ENCODE measurements around the gene IYD.

IYD gene

GRCh38 chr6:150332939-150333584 lies 35.8 kb upstream of the IYD start:
- Histone ChIP-seq H3K9me3 (ENCODE audit: control insufficient read depth in 1 of 2, low read length in 2 of 2) (no peaks in the 10 kb centered on the region), H3K36me3 (ENCODE audit: control insufficient read depth in 1 of 2, insufficient read depth in 2 of 2, low read length in 2 of 2) (no peaks in the 10 kb centered on the region), H3K27me3 (ENCODE audit: control insufficient read depth in 1 of 2, insufficient read depth in 2 of 2, low read length in 2 of 2) (no peaks in the 10 kb centered on the region), H3K27ac (ENCODE audit: low read depth, low read length) (no peak overlapping the region), H3K9ac (ENCODE audit: low read depth in 1 of 2, low read length in 2 of 2) (no peak overlapping the region), H3K4me3 (ENCODE audit: low read depth in 1 of 2, low read length in 2 of 2) (no peak overlapping the region), H3K4me1 (ENCODE audit: control insufficient read depth in 1 of 2, insufficient read depth in 2 of 2, low read length in 2 of 2) (no peaks in the 10 kb centered on the region)

DNA sequence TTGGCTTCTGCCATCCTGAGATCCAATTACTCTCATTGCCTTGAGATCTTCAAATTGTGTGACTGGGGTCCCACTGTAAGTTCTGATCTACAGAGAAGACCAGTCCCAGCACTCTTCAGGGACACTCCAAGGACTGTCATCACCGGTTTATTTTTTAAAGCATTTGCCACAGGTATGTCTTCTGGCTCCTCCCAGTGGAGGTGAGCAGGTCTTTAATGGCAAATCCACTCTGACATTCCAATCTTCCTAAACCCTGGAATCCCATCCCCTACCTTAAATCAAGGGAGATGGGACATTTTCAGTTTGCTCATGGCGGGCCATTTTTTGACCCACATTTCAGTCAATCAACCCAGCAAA lies 35.2 kb upstream of the IYD start:
- no peak overlapping the region for H3K4me3 ChIP-seq (ENCODE audit: low read depth in 1 of 2, low read length in 2 of 2)
- no peak overlapping the region for H3K9ac ChIP-seq (ENCODE audit: low read depth in 1 of 2, low read length in 2 of 2)
- H3K9me3 ChIP-seq (ENCODE audit: control insufficient read depth in 1 of 2, low read length in 2 of 2), result no peaks in the 10 kb centered on the region
- no peaks in the 10 kb centered on the region for H3K4me1 ChIP-seq (ENCODE audit: control insufficient read depth in 1 of 2, insufficient read depth in 2 of 2, low read length in 2 of 2)
- no peak overlapping the region for H3K27ac ChIP-seq (ENCODE audit: low read depth, low read length)
- no peaks in the 10 kb centered on the region for H3K36me3 ChIP-seq (ENCODE audit: control insufficient read depth in 1 of 2, insufficient read depth in 2 of 2, low read length in 2 of 2)
- no peaks in the 10 kb centered on the region for H3K27me3 ChIP-seq (ENCODE audit: control insufficient read depth in 1 of 2, insufficient read depth in 2 of 2, low read length in 2 of 2)

GRCh38 chr6:150334790-150335783 lies 33.7 kb upstream of the IYD start:
- Histone ChIP-seq H3K27me3 (ENCODE audit: control insufficient read depth in 1 of 2, insufficient read depth in 2 of 2, low read length in 2 of 2) (no peaks in the 10 kb centered on the region), H3K9ac (ENCODE audit: low read depth in 1 of 2, low read length in 2 of 2) (no peak overlapping the region), H3K36me3 (ENCODE audit: control insufficient read depth in 1 of 2, insufficient read depth in 2 of 2, low read length in 2 of 2) (no peaks in the 10 kb centered on the region), H3K4me3 (ENCODE audit: low read depth in 1 of 2, low read length in 2 of 2) (no peak overlapping the region), H3K9me3 (ENCODE audit: control insufficient read depth in 1 of 2, low read length in 2 of 2) (no peaks in the 10 kb centered on the region), H3K27ac (ENCODE audit: low read depth, low read length) (no peak overlapping the region), H3K4me1 (ENCODE audit: control insufficient read depth in 1 of 2, insufficient read depth in 2 of 2, low read length in 2 of 2) (no peaks in the 10 kb centered on the region)

- Histone ChIP-seq H3K4me3 (ENCODE audit: low read depth in 1 of 2, low read length in 2 of 2) (no peak overlapping the region), H3K9ac (ENCODE audit: low read depth in 1 of 2, low read length in 2 of 2) (no peak overlapping the region), H3K4me1 (ENCODE audit: control insufficient read depth in 1 of 2, insufficient read depth in 2 of 2, low read length in 2 of 2) (no peaks in the 10 kb centered on the region), H3K27ac (ENCODE audit: low read depth, low read length) (no peak overlapping the region), H3K27me3 (ENCODE audit: control insufficient read depth in 1 of 2, insufficient read depth in 2 of 2, low read length in 2 of 2) (no peaks in the 10 kb centered on the region), H3K9me3 (ENCODE audit: control insufficient read depth in 1 of 2, low read length in 2 of 2) (no peaks in the 10 kb centered on the region), H3K36me3 (ENCODE audit: control insufficient read depth in 1 of 2, insufficient read depth in 2 of 2, low read length in 2 of 2) (no peaks in the 10 kb centered on the region)
Observed at GRCh38 chr6:150336299-150336698, 32.5 kb upstream of the IYD start.

- Histone ChIP-seq H3K4me1 (ENCODE audit: control insufficient read depth in 1 of 2, insufficient read depth in 2 of 2, low read length in 2 of 2) (no peaks in the 10 kb centered on the region), H3K27me3 (ENCODE audit: control insufficient read depth in 1 of 2, insufficient read depth in 2 of 2, low read length in 2 of 2) (no peaks in the 10 kb centered on the region), H3K9ac (ENCODE audit: low read depth in 1 of 2, low read length in 2 of 2) (no peak overlapping the region), H3K27ac (ENCODE audit: low read depth, low read length) (no peak overlapping the region), H3K36me3 (ENCODE audit: control insufficient read depth in 1 of 2, insufficient read depth in 2 of 2, low read length in 2 of 2) (no peaks in the 10 kb centered on the region), H3K9me3 (ENCODE audit: control insufficient read depth in 1 of 2, low read length in 2 of 2) (no peaks in the 10 kb centered on the region), H3K4me3 (ENCODE audit: low read depth in 1 of 2, low read length in 2 of 2) (no peak overlapping the region)
Observed at GRCh38 chr6:150336708-150337107, 32.1 kb upstream of the IYD start.

DNA sequence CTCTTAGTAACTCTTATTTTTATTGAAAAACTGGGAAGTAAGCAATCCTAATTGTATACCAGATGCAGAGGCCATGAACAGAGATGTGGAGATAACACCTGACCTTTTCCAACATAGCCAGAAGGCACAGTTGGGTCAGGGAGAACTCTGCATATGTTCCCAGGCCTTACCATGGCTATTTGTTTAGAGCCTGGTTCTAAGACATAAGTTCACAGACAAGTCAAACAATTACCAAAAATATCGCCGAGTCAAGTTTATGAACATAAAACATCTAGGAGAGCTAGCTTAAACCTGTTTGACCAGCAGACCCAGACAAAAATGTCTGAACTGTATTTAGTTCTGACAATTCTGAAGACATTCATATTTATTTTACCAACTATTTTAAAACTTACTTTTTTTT lies 26.7 kb upstream of the IYD start:
- H3K36me3 ChIP-seq (ENCODE audit: control insufficient read depth in 1 of 2, insufficient read depth in 2 of 2, low read length in 2 of 2), result no peaks in the 10 kb centered on the region
- no peaks in the 10 kb centered on the region for H3K27me3 ChIP-seq (ENCODE audit: control insufficient read depth in 1 of 2, insufficient read depth in 2 of 2, low read length in 2 of 2)
- H3K4me1 ChIP-seq (ENCODE audit: control insufficient read depth in 1 of 2, insufficient read depth in 2 of 2, low read length in 2 of 2), result no peaks in the 10 kb centered on the region
- H3K9ac ChIP-seq (ENCODE audit: low read depth in 1 of 2, low read length in 2 of 2), result no peak overlapping the region
- no peak overlapping the region for H3K4me3 ChIP-seq (ENCODE audit: low read depth in 1 of 2, low read length in 2 of 2)
- no peak overlapping the region for H3K27ac ChIP-seq (ENCODE audit: low read depth, low read length)
- H3K9me3 ChIP-seq (ENCODE audit: control insufficient read depth in 1 of 2, low read length in 2 of 2), result no peaks in the 10 kb centered on the region

DNA sequence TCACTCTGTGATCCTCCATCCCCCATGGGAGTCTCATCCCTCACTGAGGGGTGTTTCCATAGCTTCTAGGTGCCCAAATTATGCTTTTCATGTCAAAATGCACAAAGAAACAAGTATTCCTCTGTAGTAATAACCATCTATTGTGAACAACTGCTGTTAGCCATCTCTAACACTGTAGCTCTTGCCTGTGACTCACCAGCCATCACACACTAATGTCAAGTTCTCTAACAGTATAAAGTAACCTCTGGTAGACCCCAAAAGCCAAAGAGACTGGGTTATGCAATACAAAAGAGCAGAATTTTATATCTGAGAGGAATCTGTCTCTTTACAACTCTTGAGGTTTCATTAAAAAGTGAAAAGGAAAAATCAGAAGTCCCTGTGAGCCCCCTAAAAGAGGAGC lies 25.4 kb upstream of the IYD start:
- H3K4me1 ChIP-seq (ENCODE audit: control insufficient read depth in 1 of 2, insufficient read depth in 2 of 2, low read length in 2 of 2), result no peaks in the 10 kb centered on the region
- H3K9ac ChIP-seq (ENCODE audit: low read depth in 1 of 2, low read length in 2 of 2), result no peak overlapping the region
- no peaks in the 10 kb centered on the region for H3K36me3 ChIP-seq (ENCODE audit: control insufficient read depth in 1 of 2, insufficient read depth in 2 of 2, low read length in 2 of 2)
- no peak overlapping the region for H3K27ac ChIP-seq (ENCODE audit: low read depth, low read length)
- H3K9me3 ChIP-seq (ENCODE audit: control insufficient read depth in 1 of 2, low read length in 2 of 2), result no peaks in the 10 kb centered on the region
- no peak overlapping the region for H3K4me3 ChIP-seq (ENCODE audit: low read depth in 1 of 2, low read length in 2 of 2)
- no peaks in the 10 kb centered on the region for H3K27me3 ChIP-seq (ENCODE audit: control insufficient read depth in 1 of 2, insufficient read depth in 2 of 2, low read length in 2 of 2)

- H3K4me1 ChIP-seq (ENCODE audit: control insufficient read depth in 1 of 2, insufficient read depth in 2 of 2, low read length in 2 of 2), result no peaks in the 10 kb centered on the region
Observed at GRCh38 chr6:150345781-150346180, 23.0 kb upstream of the IYD start.

DNA sequence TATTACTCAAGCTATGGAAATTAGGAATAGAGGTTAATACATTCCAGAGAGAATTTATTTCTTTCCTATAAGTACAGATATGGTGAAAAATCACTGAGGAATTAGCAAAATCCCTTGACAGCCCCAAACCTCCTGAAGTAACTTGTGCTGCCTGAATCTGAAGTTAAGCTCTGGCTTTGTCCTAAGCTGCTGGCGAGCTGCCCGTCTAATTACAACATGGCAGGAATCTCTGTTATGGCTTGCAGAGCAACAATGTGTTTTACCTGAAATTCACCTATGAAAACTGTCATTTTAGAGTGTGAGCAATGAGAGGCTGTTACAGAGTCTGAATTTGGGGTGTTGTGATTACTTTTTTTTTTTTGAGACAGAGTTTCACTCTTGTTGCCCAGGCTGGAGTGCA lies 22.5 kb upstream of the IYD start:
- Histone ChIP-seq H3K4me1 (ENCODE audit: control insufficient read depth in 1 of 2, insufficient read depth in 2 of 2, low read length in 2 of 2) (no peaks in the 10 kb centered on the region), H3K4me3 (ENCODE audit: low read depth in 1 of 2, low read length in 2 of 2) (no peak overlapping the region), H3K9ac (ENCODE audit: low read depth in 1 of 2, low read length in 2 of 2) (no peak overlapping the region), H3K27ac (ENCODE audit: low read depth, low read length) (no peak overlapping the region), H3K36me3 (ENCODE audit: control insufficient read depth in 1 of 2, insufficient read depth in 2 of 2, low read length in 2 of 2) (no peaks in the 10 kb centered on the region), H3K9me3 (ENCODE audit: control insufficient read depth in 1 of 2, low read length in 2 of 2) (no peaks in the 10 kb centered on the region), H3K27me3 (ENCODE audit: control insufficient read depth in 1 of 2, insufficient read depth in 2 of 2, low read length in 2 of 2) (no peaks in the 10 kb centered on the region)

More at GRCh38 chr6:150345781-150346180, 23.0 kb upstream of the IYD start:
- H3K27ac ChIP-seq (ENCODE audit: low read depth, low read length), result no peak overlapping the region
- no peak overlapping the region for H3K4me3 ChIP-seq (ENCODE audit: low read depth in 1 of 2, low read length in 2 of 2)
- H3K9me3 ChIP-seq (ENCODE audit: control insufficient read depth in 1 of 2, low read length in 2 of 2), result no peaks in the 10 kb centered on the region
- H3K27me3 ChIP-seq (ENCODE audit: control insufficient read depth in 1 of 2, insufficient read depth in 2 of 2, low read length in 2 of 2), result no peaks in the 10 kb centered on the region
- H3K36me3 ChIP-seq (ENCODE audit: control insufficient read depth in 1 of 2, insufficient read depth in 2 of 2, low read length in 2 of 2), result no peaks in the 10 kb centered on the region
- no peak overlapping the region for H3K9ac ChIP-seq (ENCODE audit: low read depth in 1 of 2, low read length in 2 of 2)

DNA sequence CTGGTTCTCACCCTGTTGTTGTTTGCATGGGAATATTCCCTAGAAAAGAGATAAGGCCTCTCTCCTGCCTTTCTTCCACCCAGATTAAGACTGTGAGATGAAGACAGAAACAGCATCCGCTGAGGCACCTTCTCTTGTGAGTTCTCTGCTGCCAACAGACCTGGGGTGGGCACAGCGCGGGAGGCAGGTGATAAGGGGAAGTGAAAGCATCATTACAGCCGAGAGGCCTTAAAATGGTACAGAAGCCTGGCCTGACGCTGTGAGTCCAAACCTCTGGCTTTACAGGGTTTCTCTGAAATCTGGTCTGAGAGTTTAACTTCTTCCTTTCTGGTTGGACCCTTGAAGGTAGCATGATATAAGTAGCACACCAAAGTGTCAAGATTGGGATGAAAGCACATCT lies 21.0 kb upstream of the IYD start:
- Histone ChIP-seq H3K9me3 (ENCODE audit: control insufficient read depth in 1 of 2, low read length in 2 of 2) (no peaks in the 10 kb centered on the region), H3K27me3 (ENCODE audit: control insufficient read depth in 1 of 2, insufficient read depth in 2 of 2, low read length in 2 of 2) (no peaks in the 10 kb centered on the region), H3K9ac (ENCODE audit: low read depth in 1 of 2, low read length in 2 of 2) (no peak overlapping the region), H3K4me1 (ENCODE audit: control insufficient read depth in 1 of 2, insufficient read depth in 2 of 2, low read length in 2 of 2) (no peaks in the 10 kb centered on the region), H3K4me3 (ENCODE audit: low read depth in 1 of 2, low read length in 2 of 2) (no peak overlapping the region), H3K36me3 (ENCODE audit: control insufficient read depth in 1 of 2, insufficient read depth in 2 of 2, low read length in 2 of 2) (no peaks in the 10 kb centered on the region), H3K27ac (ENCODE audit: low read depth, low read length) (no peak overlapping the region)

Data from duodenal mucosa (tissue), 2 donors.